ENCODE data around the gene RPS18. TPM values are rescaled to one million over a fixed set of nuclear protein-coding genes. Genes with fewer than 3 reads are reported as not detected.

RPS18 gene
- total RNA-seq, 1 donor from 2014 or later, result 4,710 TPM

GRCh38 chr6:33312361-33313104, 40.7 kb downstream of the RPS18 start:
- CTCF ChIA-PET, result interaction anchor here (0.9 to 2.8 kb wide), 5 partner anchors 11 to 36 kb away, joined by 3 to 17 read pairs (median 9); partner anchors contain the start of genes B3GALT4 and RGL2
- intact Hi-C loops (cut with micrococcal nuclease), result loop anchor here (1.0 to 5.0 kb wide), 4 partner anchors 36 to 370 kb away; partner anchors contain the start of genes B3GALT4 and HLA-DMB
- ATAC-seq (ENCODE audit: low read depth), result peak; percentile 25
- peaks cover 61% of the 10 kb centered on the region for H3K36me3 Mint-ChIP-seq (ENCODE audit: low read depth)
- H3K27me3 Mint-ChIP-seq, result no peaks in the 10 kb centered on the region
- TF ChIP-seq, protein P1, sequence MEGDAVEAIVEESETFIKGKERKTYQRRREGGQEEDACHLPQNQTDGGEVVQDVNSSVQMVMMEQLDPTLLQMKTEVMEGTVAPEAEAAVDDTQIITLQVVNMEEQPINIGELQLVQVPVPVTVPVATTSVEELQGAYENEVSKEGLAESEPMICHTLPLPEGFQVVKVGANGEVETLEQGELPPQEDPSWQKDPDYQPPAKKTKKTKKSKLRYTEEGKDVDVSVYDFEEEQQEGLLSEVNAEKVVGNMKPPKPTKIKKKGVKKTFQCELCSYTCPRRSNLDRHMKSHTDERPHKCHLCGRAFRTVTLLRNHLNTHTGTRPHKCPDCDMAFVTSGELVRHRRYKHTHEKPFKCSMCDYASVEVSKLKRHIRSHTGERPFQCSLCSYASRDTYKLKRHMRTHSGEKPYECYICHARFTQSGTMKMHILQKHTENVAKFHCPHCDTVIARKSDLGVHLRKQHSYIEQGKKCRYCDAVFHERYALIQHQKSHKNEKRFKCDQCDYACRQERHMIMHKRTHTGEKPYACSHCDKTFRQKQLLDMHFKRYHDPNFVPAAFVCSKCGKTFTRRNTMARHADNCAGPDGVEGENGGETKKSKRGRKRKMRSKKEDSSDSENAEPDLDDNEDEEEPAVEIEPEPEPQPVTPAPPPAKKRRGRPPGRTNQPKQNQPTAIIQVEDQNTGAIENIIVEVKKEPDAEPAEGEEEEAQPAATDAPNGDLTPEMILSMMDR (IDR thresholded peaks at IDR 0.05), result no peak
- peaks cover 65% of the 10 kb centered on the region for H3K4me1 Mint-ChIP-seq
- H3K4me3 Mint-ChIP-seq, result peak overlapping the region; percentile 99
- no peaks in the 10 kb centered on the region for H3K9me3 Mint-ChIP-seq
- POLR2A ChIA-PET, result interaction anchor here (0.6 to 6.0 kb wide), 25 partner anchors 9 to 1110 kb away, joined by 3 to 80 read pairs (median 4); partner anchors contain the start of genes B3GALT4, CUTA, PFDN6 and PSMB9
- peak; percentile 63 for DNase-seq
- H3K27ac Mint-ChIP-seq, result peak overlapping the region; percentile 97

GRCh38 chr6:33313105-33313708, 41.3 kb downstream of the RPS18 start:
- Mint-ChIP-seq H3K4me1 (peaks cover 69% of the 10 kb centered on the region), H3K36me3 (ENCODE audit: low read depth) (peaks cover 62% of the 10 kb centered on the region)
- POLR2A ChIA-PET, result interaction anchor here (0.7 to 6.0 kb wide), 25 partner anchors 8 to 460 kb away, joined by 3 to 80 read pairs (median 4); partner anchors contain the start of genes B3GALT4, CUTA, HLA-DPA1 and PFDN6

GRCh38 chr6:33313709-33314514, 42.0 kb downstream of the RPS18 start, which contains the start of gene TAPBP:
Gene TAPBP (minus strand): TSS chr6:33314078. CDS start chr6:33314041, 37 bp downstream.
- Mint-ChIP-seq H3K4me1 (peaks cover 69% of the 10 kb centered on the region), H3K36me3 (ENCODE audit: low read depth) (peaks cover 62% of the 10 kb centered on the region), H3K4me3 (peak within 1 kb of the TSS; percentile 99), H3K27ac (peak within 1 kb of the TSS; percentile 97), H3K9me3 (no peaks in the 10 kb centered on the region), H3K27me3 (no peaks in the 10 kb centered on the region)
- intact Hi-C loops (cut with micrococcal nuclease), result loop anchor here (1.0 to 5.0 kb wide), 10 partner anchors 9 to 372 kb away; partner anchors contain the start of genes B3GALT4, CUTA, HLA-DMB and KIFC1
- ChIA-PET POLR2A (interaction anchor here (0.6 to 6.0 kb wide), 21 partner anchors 7 to 460 kb away, joined by 3 to 80 read pairs (median 4); partner anchors contain the start of genes B3GALT4, HLA-DPA1, PFDN6 and PSMB9), CTCF (interaction anchor here (1.2 to 2.8 kb wide), 4 partner anchors 13 to 37 kb away, joined by 4 to 17 read pairs (median 10); partner anchors contain the start of genes B3GALT4 and RGL2)
- peak; percentile 78 for DNase-seq
- ATAC-seq (ENCODE audit: low read depth), result peak; percentile 56
- TF ChIP-seq, protein P1 (IDR thresholded peaks at IDR 0.05), result no peak

More at GRCh38 chr6:33313105-33313708, 41.3 kb downstream of the RPS18 start:
- Mint-ChIP-seq H3K9me3 (no peaks in the 10 kb centered on the region), H3K27me3 (no peaks in the 10 kb centered on the region), H3K27ac (peak overlapping the region; percentile 97), H3K4me3 (peak overlapping the region; percentile 99)
- ATAC-seq (ENCODE audit: low read depth) (peak; percentile 5), DNase-seq (peak; percentile 54)
- intact Hi-C loops (cut with micrococcal nuclease), result loop anchor here (2.0 to 5.0 kb wide), 3 partner anchors 36 to 371 kb away; partner anchors contain the start of genes B3GALT4 and HLA-DMB
- CTCF ChIA-PET, result interaction anchor here (0.9 to 2.8 kb wide), 5 partner anchors 12 to 36 kb away, joined by 3 to 17 read pairs (median 9); partner anchors contain the start of genes B3GALT4 and RGL2
- TF ChIP-seq, protein P1 (IDR thresholded peaks at IDR 0.05), result no peak

GRCh38 chr6:33314515-33314942, 42.7 kb downstream of the RPS18 start:
- peak; percentile 52 for DNase-seq
- TF ChIP-seq, protein P1 (IDR thresholded peaks at IDR 0.05), result no peak
- POLR2A ChIA-PET, result interaction anchor here (0.6 to 6.0 kb wide), 6 partner anchors 12 to 37 kb away, joined by 3 to 80 read pairs (median 28); partner anchors contain the start of genes B3GALT4, PFDN6, RGL2 and WDR46

More at GRCh38 chr6:33314515-33314942, 42.7 kb downstream of the RPS18 start:
- Mint-ChIP-seq H3K36me3 (ENCODE audit: low read depth) (peaks cover 65% of the 10 kb centered on the region), H3K4me1 (peaks cover 73% of the 10 kb centered on the region), H3K9me3 (no peaks in the 10 kb centered on the region), H3K27me3 (no peaks in the 10 kb centered on the region), H3K4me3 (peak overlapping the region; percentile 99), H3K27ac (peak overlapping the region; percentile 97)
- ATAC-seq (ENCODE audit: low read depth), result peak; percentile 38
- intact Hi-C loops (cut with micrococcal nuclease), result loop anchor here (1.0 to 5.0 kb wide), 9 partner anchors 9 to 372 kb away; partner anchors contain the start of genes CUTA, HLA-DMB, KIFC1 and VPS52
- CTCF ChIA-PET, result no interaction called here
